Medulla oblongata (tissue), 1 donor: ENCODE data around the gene CCDC167.

Experiments
- DNase-seq: peaks from one replicate; pipeline ENCODE4 v3.0.0-alpha.2; 2015; ENCODE audit errors: extremely low spot score

The CCDC167 gene

GRCh38 chr6:37530297-37530696 lies 30.6 kb upstream of the CCDC167 start:
- no peak for DNase-seq

GRCh38 chr6:37528541-37528940 lies 28.8 kb upstream of the CCDC167 start:
- DNase-seq, result no peak

GRCh38 chr6:37525460-37526357 lies 26.0 kb upstream of the CCDC167 start:
- no peak for DNase-seq

- no peak for DNase-seq
Measured at GRCh38 chr6:37524970-37525318, 25.3 kb upstream of the CCDC167 start.

DNA sequence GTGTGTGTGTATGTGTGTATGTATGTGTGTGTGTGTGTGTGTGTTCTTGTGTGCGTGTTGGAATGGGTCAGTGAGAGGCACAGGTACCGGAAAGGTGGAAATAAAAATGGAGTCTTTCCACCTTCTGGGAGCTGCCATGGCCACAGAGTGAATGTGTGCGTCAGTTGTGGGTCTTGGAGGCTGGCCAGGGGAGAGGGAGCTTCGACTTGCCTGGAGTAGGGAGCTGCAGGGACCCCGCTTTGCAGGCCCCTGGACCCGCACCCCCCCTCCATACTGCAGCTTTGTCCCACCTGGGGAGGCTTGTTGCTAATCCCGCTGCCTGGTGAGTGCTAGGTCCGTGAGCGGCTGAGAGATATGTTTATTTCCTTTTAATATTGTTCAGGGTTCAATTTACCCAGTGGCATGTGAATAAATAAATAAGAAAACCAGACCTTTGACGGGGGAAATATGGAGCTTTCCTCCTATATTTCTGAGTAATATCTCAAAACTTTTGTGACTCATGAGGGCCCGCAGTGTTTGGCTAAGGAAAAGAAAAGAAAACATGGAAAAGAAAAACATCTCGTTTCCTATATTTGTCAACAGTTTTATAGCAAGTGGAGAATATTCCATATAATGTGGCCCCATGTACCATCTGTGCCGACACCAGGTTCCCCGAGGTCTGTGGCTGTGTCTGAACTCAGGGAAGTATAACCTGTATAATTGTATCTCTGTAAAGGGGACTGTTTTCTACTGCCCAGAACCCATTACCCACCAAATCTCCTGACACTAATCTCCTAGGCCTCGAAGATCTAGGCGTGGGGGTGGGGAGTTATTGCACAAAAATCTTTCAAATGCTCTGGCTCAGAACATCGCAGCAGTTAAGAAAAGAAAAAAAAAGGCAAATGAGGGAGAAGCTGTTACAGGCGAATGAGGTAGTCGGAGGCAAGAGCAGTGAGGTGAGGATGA lies 24.6 kb upstream of the CCDC167 start:
- no peak for DNase-seq

DNA sequence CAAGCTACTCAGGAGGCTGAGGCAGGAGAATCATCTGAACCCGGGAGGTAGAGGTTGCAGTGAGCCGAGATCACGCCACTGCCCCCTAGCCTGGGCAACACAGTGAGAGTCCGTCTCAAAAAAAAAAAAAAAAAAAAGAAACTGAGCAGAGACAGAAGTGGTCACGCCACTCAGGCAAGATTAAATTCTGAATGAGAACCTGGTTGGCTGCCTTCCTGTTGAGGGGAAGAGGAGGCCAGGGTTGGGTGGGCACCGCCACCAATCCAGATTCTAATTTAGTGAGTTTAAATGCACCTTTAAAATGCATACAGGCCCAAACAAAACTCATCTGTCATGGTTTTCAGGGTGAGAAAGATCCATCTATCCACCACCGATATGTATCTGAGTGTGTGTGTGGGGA lies 23.7 kb upstream of the CCDC167 start:
- DNase-seq, result no peak

GRCh38 chr6:37522836-37523235 lies 23.1 kb upstream of the CCDC167 start:
- DNase-seq, result no peak

GRCh38 chr6:37521674-37522073 lies 22.0 kb upstream of the CCDC167 start:
- DNase-seq, result no peak

DNA sequence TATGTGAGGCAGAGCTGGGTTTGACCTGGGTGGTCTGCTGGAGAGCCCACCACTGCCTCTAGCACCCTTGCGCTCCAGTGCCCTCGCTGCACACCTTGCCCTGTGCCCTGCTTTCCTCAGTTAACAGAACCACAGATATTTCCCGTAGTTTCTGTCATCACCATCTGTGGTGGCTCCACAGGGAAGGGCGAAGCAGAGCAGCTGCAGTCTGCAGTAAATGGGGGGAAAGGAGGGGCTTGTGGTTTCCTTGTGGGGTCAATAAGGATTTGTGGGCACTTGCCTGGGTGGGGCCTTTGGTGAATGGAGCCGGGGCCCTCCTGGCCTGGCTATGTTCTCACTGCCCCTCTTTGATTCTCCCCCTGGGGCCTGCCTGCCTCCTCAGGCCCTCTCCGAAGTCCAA lies 21.2 kb upstream of the CCDC167 start:
- DNase-seq, result no peak

DNA sequence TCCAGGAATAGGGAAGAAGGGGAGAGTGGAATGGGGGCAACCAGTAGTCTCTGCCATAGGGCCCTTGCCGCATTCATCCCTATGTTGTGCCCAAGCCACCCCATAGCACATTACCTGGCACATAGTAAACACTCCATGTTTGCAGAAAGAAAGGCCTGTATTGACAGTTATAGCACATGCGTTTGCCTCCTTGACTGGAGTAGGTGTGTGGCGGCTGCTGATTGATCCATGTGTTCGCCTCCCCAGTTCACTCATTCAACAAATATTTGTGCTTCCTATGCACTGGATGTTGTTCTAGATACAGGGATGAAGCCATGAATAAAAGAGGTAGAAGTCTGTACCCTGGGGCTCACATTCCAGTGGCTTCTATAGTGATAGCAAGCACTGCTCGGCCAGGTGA lies 19.8 kb upstream of the CCDC167 start:
- DNase-seq, result no peak

DNA sequence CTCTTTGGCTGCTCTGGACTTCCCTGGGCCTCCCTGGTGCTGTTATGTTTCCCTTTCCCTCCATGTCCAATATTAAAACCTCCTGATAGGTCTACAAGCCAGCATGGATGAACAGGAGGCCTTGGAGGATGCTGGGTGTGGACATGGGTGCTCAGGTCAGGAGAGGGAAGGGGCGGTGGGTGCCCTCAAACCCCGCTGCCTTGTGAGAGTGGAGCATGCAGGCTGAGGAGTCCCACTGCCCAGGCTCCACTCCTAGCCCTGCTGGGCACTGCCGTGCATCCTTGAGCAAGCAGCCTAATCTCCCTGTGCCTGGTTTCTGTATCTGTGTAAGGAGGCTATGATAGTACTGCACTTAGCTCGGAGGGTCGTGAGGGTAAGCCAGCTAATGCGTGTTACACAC lies 18.4 kb upstream of the CCDC167 start:
- DNase-seq, result no peak

GRCh38 chr6:37517411-37517812 lies 17.7 kb upstream of the CCDC167 start:
- DNase-seq, result no peak

- no peak for DNase-seq
Measured at GRCh38 chr6:37516920-37517405, 17.3 kb upstream of the CCDC167 start.

GRCh38 chr6:37516076-37516919 lies 16.6 kb upstream of the CCDC167 start:
- DNase-seq, result peak; percentile 80

DNA sequence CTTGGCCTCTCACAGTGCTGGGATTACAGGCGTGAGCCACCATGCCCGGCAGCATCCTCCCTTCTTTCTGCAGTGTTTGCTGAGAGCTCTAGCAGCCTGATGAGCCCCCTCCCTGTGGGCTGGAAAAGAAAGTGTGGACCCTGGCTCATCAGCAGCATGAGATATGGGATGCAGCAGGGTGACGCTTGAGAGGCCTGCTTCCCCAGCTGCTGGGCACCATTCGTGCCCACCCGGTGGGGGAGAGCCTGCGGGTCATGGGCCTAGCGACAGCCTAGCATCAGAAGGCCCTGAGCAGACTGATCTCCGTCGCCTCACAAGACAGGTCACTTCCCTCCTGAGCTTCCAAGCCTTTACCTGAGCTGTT lies 16.0 kb upstream of the CCDC167 start:
- DNase-seq, result no peak

DNA sequence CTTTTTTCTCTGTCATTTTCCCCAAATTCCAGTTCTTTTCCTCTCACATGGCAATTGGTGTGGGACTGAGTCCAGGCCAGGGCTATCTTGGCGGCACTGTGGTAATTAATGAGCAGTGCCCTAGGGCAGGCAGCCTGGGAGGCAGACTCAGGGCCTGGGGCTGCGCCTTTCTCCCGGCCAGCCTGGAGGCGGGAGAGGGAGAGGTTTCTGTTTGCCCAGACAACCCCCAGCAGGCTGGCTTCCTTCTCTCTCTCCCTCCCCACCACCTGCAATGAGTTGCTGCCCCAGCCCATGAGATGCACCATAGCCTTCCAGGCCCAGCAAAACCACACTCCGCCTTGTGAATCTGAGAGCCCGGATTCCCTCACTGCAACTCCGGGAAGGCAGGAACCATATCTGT lies 15.1 kb upstream of the CCDC167 start:
- peak; percentile 29 for DNase-seq

DNA sequence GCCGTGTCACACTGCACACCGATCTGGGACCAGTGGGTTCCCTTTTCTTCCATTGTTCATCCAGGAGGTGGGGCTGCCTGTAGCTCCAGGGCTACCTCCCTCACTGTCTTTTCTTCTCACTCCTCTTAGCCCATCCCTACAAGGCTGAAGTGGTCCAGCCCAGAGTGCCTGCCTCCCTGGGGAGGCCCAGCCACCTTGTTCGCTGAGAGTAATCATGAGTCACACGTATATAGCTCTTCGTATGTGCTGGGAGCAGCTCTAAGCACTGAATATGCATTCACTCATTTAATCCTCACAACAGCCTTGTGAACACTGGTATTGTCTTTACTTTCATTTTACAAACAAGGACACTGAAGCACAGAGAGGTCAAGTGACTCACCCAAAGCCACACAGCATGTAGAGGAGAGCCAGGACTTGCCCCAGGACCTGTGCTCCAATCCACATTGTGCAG lies 14.7 kb upstream of the CCDC167 start:
- DNase-seq, result no peak

DNA sequence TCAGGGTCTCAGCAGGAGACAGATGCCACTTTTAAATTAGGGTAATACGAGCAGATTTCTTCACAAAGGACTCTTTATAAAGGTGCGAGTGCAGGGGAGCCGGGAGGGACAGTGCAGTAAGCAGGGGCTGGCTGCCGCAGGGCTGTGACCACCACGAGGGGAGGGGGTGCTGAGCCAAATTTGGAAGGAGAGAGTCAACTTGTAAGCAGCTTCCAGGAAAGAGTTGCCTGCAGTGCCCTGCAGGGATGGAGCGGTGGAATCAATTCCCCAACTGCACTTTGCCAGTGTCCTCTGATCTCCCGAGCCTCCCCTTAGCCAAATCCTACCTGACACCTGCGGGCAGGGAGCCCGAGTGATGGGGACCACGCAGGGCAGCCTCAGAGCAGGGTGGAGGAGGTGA lies 13.9 kb upstream of the CCDC167 start:
- DNase-seq, result no peak

GRCh38 chr6:37513155-37513554 lies 13.5 kb upstream of the CCDC167 start:
- DNase-seq, result no peak

- no peak for DNase-seq
Measured at GRCh38 chr6:37512400-37513011, 12.8 kb upstream of the CCDC167 start.

- no peak for DNase-seq
Measured at GRCh38 chr6:37511910-37512399, 12.3 kb upstream of the CCDC167 start.
